GM12878 (cell line): ENCODE measurements around the gene HBQ1. TPM values are rescaled to one million over a fixed set of nuclear protein-coding genes. Genes with fewer than 3 reads are reported as not detected.

Experiments
- ATAC-seq: fragments of 200-7000 bp; cut with Tn5 transposase; 3 replicates; pipeline ENCODE4 v1.9.1; 2020; ENCODE audit warnings: mild to moderate bottlenecking, moderate library complexity
- BruUV-seq: library from RNA; stranded (reverse); fragments of 400-500 nt; replicated peaks from 2 replicates; lab custom pipeline; 2021; lab: Mats Ljungman, UMichigan
- CTCF ChIA-PET: fragments of 300-600 bp; sonication (Branson Sonifier 250); formaldehyde crosslinking; extraction: SDS; loops from one replicate; lab custom pipeline; 2021; ENCODE audit warnings: inconsistent platforms; lab: Yijun Ruan, JAX
- POLR2A ChIA-PET: fragments of 350-600 bp; formaldehyde crosslinking; extraction: SDS; loops from one replicate; lab custom pipeline; 2021; ENCODE audit warnings: inconsistent platforms; lab: Charles Lee
- RAD21 ChIA-PET: fragments of 300-600 bp; sonication (Branson Sonifier 250); formaldehyde crosslinking; loops from one replicate; lab custom pipeline; 2023; ENCODE audit warnings: antibody characterized with exemption; ENCODE audit not compliant: unreplicated experiment; lab: Charles Lee
- SMC1A ChIA-PET: fragments of 300-600 bp; sonication (Branson Sonifier 250); formaldehyde crosslinking; loops from one replicate; lab custom pipeline; 2023; ENCODE audit not compliant: unreplicated experiment, uncharacterized antibody; lab: Charles Lee
- DNase-seq: peaks from one replicate; pipeline ENCODE4 v3.0.0-alpha.2; 2011; ENCODE audit warnings: low read depth, low spot score
- FAIRE-seq: peaks from 3 replicates; lab custom pipeline; 2011; peaks lifted over from hg19 to GRCh38; lab: Jason Lieb, UNC
- H2AFZ ChIP-seq: 2 replicates; pipeline ENCODE4 v1.6.0; 2011; ENCODE audit warnings: low read depth, low read length, control low read depth; ENCODE audit not compliant: control insufficient read depth
- H3K27ac ChIP-seq: 2 replicates; pipeline ENCODE4 v1.5.1; 2011; ENCODE audit warnings: control low read depth; ENCODE audit not compliant: control insufficient read depth, insufficient read depth
- H3K27me3 ChIP-seq, 2 experiments: replicated peaks in 1 of 2; 2 replicates each; pipeline versions ENCODE4 v1.6.0 to v1.6.1; 2011; ENCODE audit warnings: low read length in 1 of 2; ENCODE audit not compliant: control insufficient read depth in 2 of 2, insufficient read depth in 2 of 2
- H3K36me3 ChIP-seq, 2 experiments: 2 replicates each; pipeline ENCODE4 v1.5.1; 2011; ENCODE audit warnings: low read length in 1 of 2; ENCODE audit not compliant: control insufficient read depth in 2 of 2, insufficient read depth in 2 of 2
- H3K4me1 ChIP-seq: 2 replicates; pipeline ENCODE4 v1.6.1; 2011; ENCODE audit warnings: mild to moderate bottlenecking, low read length, moderate library complexity, mixed read lengths; ENCODE audit not compliant: control insufficient read depth, insufficient read depth
- H3K4me2 ChIP-seq: 2 replicates; pipeline ENCODE4 v1.6.0; 2011; ENCODE audit warnings: control low read depth; ENCODE audit not compliant: control insufficient read depth, insufficient read depth
- H3K4me3 ChIP-seq: fragments of 200-600 bp; sonication (generic); 2 replicates; pipeline ENCODE4 v1.5.1; 2016
- H3K79me2 ChIP-seq: 2 replicates; pipeline ENCODE4 v1.6.0; 2011; ENCODE audit warnings: low read length; ENCODE audit not compliant: control insufficient read depth, insufficient read depth
- H3K9ac ChIP-seq: 2 replicates; pipeline ENCODE4 v1.8.0; 2011; ENCODE audit warnings: low read length, control low read depth, mixed read lengths; ENCODE audit not compliant: control insufficient read depth, insufficient read depth
- H3K9me3 ChIP-seq: replicated peaks from 3 replicates; pipeline ENCODE4 v1.5.1; 2011; ENCODE audit warnings: mild to moderate bottlenecking, low read length; ENCODE audit not compliant: control insufficient read depth, insufficient read depth
- H4K20me1 ChIP-seq: 2 replicates; pipeline ENCODE4 v1.6.0; 2011; ENCODE audit not compliant: control insufficient read depth, insufficient read depth
- BHLHE40 ChIP-seq, 2 experiments: fragments of 450-650 bp in 1 of 2; IDR thresholded peaks; 2 replicates each; pipeline ENCODE4 v1.6.1; 2011 to 2017; ENCODE audit warnings: low read depth in 2 of 2, borderline replicate concordance in 1 of 2, improper control_type of control experiment in 1 of 2, low read length in 1 of 2, mild to moderate bottlenecking in 1 of 2
- CEBPB ChIP-seq, 2 experiments: fragments of 150-350 bp in 1 of 2; IDR thresholded peaks; 2 replicates each; pipeline ENCODE4 v1.6.1; 2012 to 2014; ENCODE audit warnings: low read depth in 2 of 2, low read length in 2 of 2, borderline replicate concordance in 1 of 2, inconsistent platforms in 1 of 2
- CREM ChIP-seq: IDR thresholded peaks from 2 replicates; pipeline ENCODE4 v1.6.1; 2014; ENCODE audit warnings: antibody characterized with exemption, low read depth
- DPF2 ChIP-seq: fragments of 450-650 bp; IDR thresholded peaks from 2 replicates; pipeline ENCODE4 v1.6.1; 2017; ENCODE audit warnings: mild to moderate bottlenecking
- EGR1 ChIP-seq, 2 experiments: IDR thresholded peaks; 1 replicate in 1 of 2; 2 replicates in 1 of 2; pipeline ENCODE4 v1.6.1; 2011 to 2012; ENCODE audit warnings: low read depth in 2 of 2, low read length in 2 of 2, borderline replicate concordance in 1 of 2, mild to moderate bottlenecking in 1 of 2, moderate library complexity in 1 of 2
- FOXK2 ChIP-seq: fragments of 450-650 bp; IDR thresholded peaks from 2 replicates; pipeline ENCODE4 v1.6.1; 2017; ENCODE audit warnings: mild to moderate bottlenecking, moderate library complexity
- MTA2 ChIP-seq: fragments of 450-650 bp; IDR thresholded peaks from 2 replicates; pipeline ENCODE4 v1.6.1; 2016; ENCODE audit warnings: low read depth, mild to moderate bottlenecking, moderate library complexity
- NBN ChIP-seq: fragments of 450-650 bp; IDR thresholded peaks from 2 replicates; pipeline ENCODE4 v1.6.1; 2016
- POLR2AphosphoS2 ChIP-seq: IDR thresholded peaks from 2 replicates; pipeline ENCODE4 v1.6.1; 2011; ENCODE audit warnings: low read depth, mild to moderate bottlenecking, low read length, improper control_type of control experiment, moderate library complexity
- SIN3A ChIP-seq: IDR thresholded peaks from 2 replicates; pipeline ENCODE4 v1.6.1; 2012; ENCODE audit warnings: low read depth, low read length, improper control_type of control experiment
- SIX5 ChIP-seq: IDR thresholded peaks from 2 replicates; pipeline ENCODE4 v1.6.1; 2011; ENCODE audit warnings: mild to moderate bottlenecking, low read depth, low read length, moderate library complexity; ENCODE audit not compliant: severe bottlenecking
- SMAD1 ChIP-seq: fragments of 450-650 bp; IDR thresholded peaks from 2 replicates; pipeline ENCODE4 v1.6.1; 2018; ENCODE audit warnings: mild to moderate bottlenecking, low read depth; ENCODE audit not compliant: partially characterized antibody
- SPI1 ChIP-seq: IDR thresholded peaks from 2 replicates; pipeline ENCODE4 v1.6.1; 2011; ENCODE audit warnings: low read depth, mild to moderate bottlenecking, low read length, moderate library complexity, borderline replicate concordance; ENCODE audit not compliant: insufficient read depth
- SREBF1 ChIP-seq: IDR thresholded peaks from 2 replicates; pipeline ENCODE4 v1.6.1; 2012; ENCODE audit warnings: mild to moderate bottlenecking, low read length
- SRF ChIP-seq, 2 experiments: IDR thresholded peaks; 2 replicates each; pipeline ENCODE4 v1.6.1; 2011; ENCODE audit warnings: low read depth in 2 of 2, low read length in 2 of 2, mild to moderate bottlenecking in 1 of 2, moderate library complexity in 1 of 2
- YY1 ChIP-seq: IDR thresholded peaks from 2 replicates; pipeline ENCODE4 v1.6.1; 2011; ENCODE audit warnings: low read depth, mild to moderate bottlenecking, low read length
- WGBS: methylation state at CpG from one replicate; pipeline ENCODE4 v1.1.6; 2016; ENCODE audit warnings: low lambda C conversion rate; ENCODE audit not compliant: insufficient replicate concordance, insufficient coverage; ENCODE audit errors: missing lambda C conversion rate; 5-methylcytosine and 5-hydroxymethylcytosine counted together
- in situ Hi-C: fragments of 300-500 bp; cut with MboI; formaldehyde crosslinking; loops from 9 replicates; pipeline ENCODE4 v1.14.3; 2018; ENCODE audit warnings: mixed read lengths
- intact Hi-C: fragments of 100-400 bp; cut with micrococcal nuclease; formaldehyde crosslinking; loops from one replicate; pipeline ENCODE4 v1.14.2; 2022; ENCODE audit not compliant: unreplicated experiment
- polyA plus RNA-seq, 11 experiments: library from polyadenylated mRNA; depleted of rRNA in 4 of 11; unstranded in 6 of 11; stranded (reverse) in 5 of 11; fragments of >200 nt; fragmentation: Nextera tagmentation in 4 of 11; fragmentation: Illumina TruSeq in 1 of 11; extraction: Ambion mirVana in 4 of 11; extraction: Trizol in 1 of 11; gene quantifications; 1 replicate in 1 of 11; 2 replicates in 10 of 11; pipeline versions ENCODE4 v1.2.1 to v1.2.3, GENCODE V29; 2011 to 2016; ENCODE audit warnings: inconsistent platforms in 2 of 11, missing spikeins in 2 of 11, low read depth in 1 of 11
- total RNA-seq, 4 experiments: library from RNA; depleted of rRNA in 3 of 4; stranded (reverse); fragments of >200 nt in 3 of 4; fragmentation: Illumina TruSeq in 1 of 4; extraction: Trizol in 1 of 4; gene quantifications; 2 replicates each; pipeline versions ENCODE4 v1.2.1 to v1.2.3, GENCODE V29; 2013 to 2021
- TF ChIP-seq, protein P1 (sequence below): fragments of 450-650 bp; formaldehyde crosslinking; IDR thresholded peaks from 2 replicates; pipeline ENCODE4 v1.4.0; 2020; ENCODE audit warnings: mild to moderate bottlenecking, moderate library complexity
- TF ChIP-seq, protein P2 (sequence below): IDR thresholded peaks from 2 replicates; pipeline ENCODE4 v1.6.1; 2012; ENCODE audit warnings: low read depth, low read length, improper control_type of control experiment

The HBQ1 gene
- total and polyA plus RNA-seq, 10 of the 15 experiments (the other 5 are each of a cell fraction or from before 2014, with no cell fraction given): not detected

DNA sequence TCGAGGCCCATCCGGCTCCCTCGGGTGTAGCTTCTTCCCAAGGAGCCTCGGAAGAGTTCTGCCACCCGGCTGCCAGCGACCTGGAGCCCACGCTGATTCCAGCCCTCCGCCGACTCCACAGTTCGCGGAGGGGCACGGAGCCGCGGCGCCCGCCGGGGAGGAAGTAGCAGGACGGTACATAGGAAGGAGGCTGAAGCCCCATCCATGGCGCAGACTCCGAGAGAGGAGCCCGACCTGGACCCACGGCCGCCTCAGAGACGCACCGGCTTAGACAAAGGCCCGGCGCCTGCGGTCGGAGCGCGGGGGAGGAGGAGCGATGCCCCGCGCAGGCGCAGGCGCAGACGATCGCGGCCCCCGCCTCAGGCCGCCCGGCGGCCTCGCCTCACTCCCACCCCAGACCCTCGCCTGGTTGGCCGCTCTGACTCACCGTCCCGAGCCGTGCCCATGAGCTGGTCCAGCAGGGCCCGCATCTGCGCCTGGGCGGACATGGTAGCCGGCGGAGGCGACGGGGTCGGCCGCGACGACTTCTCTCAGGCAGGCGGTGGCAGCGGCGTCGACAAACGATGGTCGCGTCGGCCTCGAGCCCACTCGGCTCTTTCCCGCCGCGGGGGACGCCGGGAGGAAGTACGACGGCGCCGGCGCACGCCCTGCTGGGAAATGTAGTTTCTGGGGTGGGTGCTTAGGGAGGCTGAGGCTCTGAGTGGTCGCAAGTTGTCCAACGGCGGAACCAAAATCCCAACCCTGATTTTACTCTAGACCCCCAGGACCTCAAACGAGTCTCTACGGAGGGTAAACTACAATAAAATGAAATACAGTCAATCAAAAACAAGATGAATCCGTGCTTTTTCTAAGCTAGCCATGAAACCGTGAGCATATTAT is 48.8 kb downstream of the HBQ1 start, which contains the start of gene LUC7L:
TSS of gene LUC7L (minus strand) at position 598 of the 879 bp plus-strand sequence. CDS start at position 488, 110 bp downstream.
- CTCF ChIA-PET: interaction anchor here (0.6 to 3.5 kb wide), 6 partner anchors 11 to 164 kb away, joined by 3 to 20 read pairs (median 5); partner anchors contain the start of gene MRPL28
- peak; percentile 40 for DNase-seq
- peaks cover 8% of the 10 kb centered on the region for H3K4me1 ChIP-seq
- H3K27me3 ChIP-seq: no peaks in the 10 kb centered on the region
- peak within 1 kb of the TSS; percentile 86 for H3K4me2 ChIP-seq
- peaks cover 4% of the 10 kb centered on the region for H4K20me1 ChIP-seq
- peak; percentile 92 for FAIRE-seq
- BruUV-seq: no TSS peak
- peak within 1 kb of the TSS; percentile 82 for H3K4me3 ChIP-seq
- RAD21 ChIA-PET: interaction anchor here (0.5 to 3.3 kb wide), 4 partner anchors 24 to 124 kb away, joined by 3 to 19 read pairs (median 8); partner anchors contain the start of gene AXIN1
- POLR2A ChIA-PET: interaction anchor here (0.8 to 2.8 kb wide), 8 partner anchors 11 to 142 kb away, joined by 3 to 11 read pairs (median 4); partner anchors contain the start of gene MRPL28
- peak within 1 kb of the TSS; percentile 92 for H2AFZ ChIP-seq
- peaks cover 0 to 17% of the 10 kb centered on the region in 2 experiments; a peak in 3 of 4 replicates for H3K36me3 ChIP-seq
- intact Hi-C loops (no loop called here), in situ Hi-C loops (no loop called here)
- H3K27ac ChIP-seq: peak within 1 kb of the TSS; percentile 79
- WGBS: 3% methylated on average over 81 of the region's 88 CpGs
- H3K9me3 ChIP-seq: no peaks in the 10 kb centered on the region
- H3K9ac ChIP-seq: peak within 1 kb of the TSS; percentile 96
- ATAC-seq: peak; percentile 97
- SMC1A ChIA-PET: interaction anchor here (0.5 to 2.4 kb wide), 12 partner anchors 11 to 236 kb away, joined by 3 to 11 read pairs (median 3); no protein-coding TSS in a partner anchor
- H3K79me2 ChIP-seq: peaks cover 28% of the 10 kb centered on the region
- TF ChIP-seq YY1 (peak; percentile 67), SPI1 (peak; percentile 31; the same call in 1 of the 2 replicates), FOXK2 (no peak), SIN3A (peak; percentile 63; the same call in 1 of the 2 replicates), SIX5 (peak; percentile 96), DPF2 (peak; percentile 85), NBN (peak; percentile 72), POLR2AphosphoS2 (peak; percentile 96), SREBF1 (peak; percentile 67), BHLHE40 (IDR thresholded peaks at IDR 0.05; ENCODE audit: borderline replicate concordance in 1 of 2, low read depth in 2 of 2, low read length in 1 of 2) (peak in 1 of 2 experiments; percentile 64; a peak in 2 of 4 replicates), EGR1 (IDR thresholded peaks at IDR 0.05; ENCODE audit: borderline replicate concordance in 1 of 2, low read depth in 2 of 2, low read length in 2 of 2) (peak in 1 of 2 experiments; percentile 88; a peak in 2 of 3 replicates), SRF (IDR thresholded peaks at IDR 0.05; ENCODE audit: low read depth in 2 of 2, low read length in 2 of 2) (peak in 1 of 2 experiments; percentile 73; a peak in 2 of 4 replicates), SMAD1 (peak; percentile 56), MTA2 (no peak), CEBPB (IDR thresholded peaks at IDR 0.05; ENCODE audit: borderline replicate concordance in 1 of 2, low read depth in 2 of 2, low read length in 2 of 2) (no peak), CREM (peak; percentile 98)
- TF ChIP-seq, protein P1, sequence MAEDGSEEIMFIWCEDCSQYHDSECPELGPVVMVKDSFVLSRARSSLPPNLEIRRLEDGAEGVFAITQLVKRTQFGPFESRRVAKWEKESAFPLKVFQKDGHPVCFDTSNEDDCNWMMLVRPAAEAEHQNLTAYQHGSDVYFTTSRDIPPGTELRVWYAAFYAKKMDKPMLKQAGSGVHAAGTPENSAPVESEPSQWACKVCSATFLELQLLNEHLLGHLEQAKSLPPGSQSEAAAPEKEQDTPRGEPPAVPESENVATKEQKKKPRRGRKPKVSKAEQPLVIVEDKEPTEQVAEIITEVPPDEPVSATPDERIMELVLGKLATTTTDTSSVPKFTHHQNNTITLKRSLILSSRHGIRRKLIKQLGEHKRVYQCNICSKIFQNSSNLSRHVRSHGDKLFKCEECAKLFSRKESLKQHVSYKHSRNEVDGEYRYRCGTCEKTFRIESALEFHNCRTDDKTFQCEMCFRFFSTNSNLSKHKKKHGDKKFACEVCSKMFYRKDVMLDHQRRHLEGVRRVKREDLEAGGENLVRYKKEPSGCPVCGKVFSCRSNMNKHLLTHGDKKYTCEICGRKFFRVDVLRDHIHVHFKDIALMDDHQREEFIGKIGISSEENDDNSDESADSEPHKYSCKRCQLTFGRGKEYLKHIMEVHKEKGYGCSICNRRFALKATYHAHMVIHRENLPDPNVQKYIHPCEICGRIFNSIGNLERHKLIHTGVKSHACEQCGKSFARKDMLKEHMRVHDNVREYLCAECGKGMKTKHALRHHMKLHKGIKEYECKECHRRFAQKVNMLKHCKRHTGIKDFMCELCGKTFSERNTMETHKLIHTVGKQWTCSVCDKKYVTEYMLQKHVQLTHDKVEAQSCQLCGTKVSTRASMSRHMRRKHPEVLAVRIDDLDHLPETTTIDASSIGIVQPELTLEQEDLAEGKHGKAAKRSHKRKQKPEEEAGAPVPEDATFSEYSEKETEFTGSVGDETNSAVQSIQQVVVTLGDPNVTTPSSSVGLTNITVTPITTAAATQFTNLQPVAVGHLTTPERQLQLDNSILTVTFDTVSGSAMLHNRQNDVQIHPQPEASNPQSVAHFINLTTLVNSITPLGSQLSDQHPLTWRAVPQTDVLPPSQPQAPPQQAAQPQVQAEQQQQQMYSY (CRISPR knock-in tag): no peak
- TF ChIP-seq, protein P2, sequence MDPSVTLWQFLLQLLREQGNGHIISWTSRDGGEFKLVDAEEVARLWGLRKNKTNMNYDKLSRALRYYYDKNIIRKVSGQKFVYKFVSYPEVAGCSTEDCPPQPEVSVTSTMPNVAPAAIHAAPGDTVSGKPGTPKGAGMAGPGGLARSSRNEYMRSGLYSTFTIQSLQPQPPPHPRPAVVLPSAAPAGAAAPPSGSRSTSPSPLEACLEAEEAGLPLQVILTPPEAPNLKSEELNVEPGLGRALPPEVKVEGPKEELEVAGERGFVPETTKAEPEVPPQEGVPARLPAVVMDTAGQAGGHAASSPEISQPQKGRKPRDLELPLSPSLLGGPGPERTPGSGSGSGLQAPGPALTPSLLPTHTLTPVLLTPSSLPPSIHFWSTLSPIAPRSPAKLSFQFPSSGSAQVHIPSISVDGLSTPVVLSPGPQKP: peak; percentile 60; the same call in 1 of the 2 replicates
